GM19455 (cell line): ENCODE data around the gene ATP11A.
"Not testable (repeated sequence)": the region's sequence is repeated elsewhere in the genome, so short reads cannot be mapped to it uniquely, and the experiment has no call there.

Source experiments
- ATAC-seq: cut with Tn5 transposase; IDR thresholded peaks from one replicate; pipeline ENCODE4 v1.9.1; 2021; ENCODE audit not compliant: unreplicated experiment

The ATP11A gene

GRCh38 chr13:112833551-112834257 lies 143.9 kb downstream of the ATP11A start:
- no peak for ATAC-seq

GRCh38 chr13:112835344-112835743 lies 145.5 kb downstream of the ATP11A start:
- no peak for ATAC-seq

DNA sequence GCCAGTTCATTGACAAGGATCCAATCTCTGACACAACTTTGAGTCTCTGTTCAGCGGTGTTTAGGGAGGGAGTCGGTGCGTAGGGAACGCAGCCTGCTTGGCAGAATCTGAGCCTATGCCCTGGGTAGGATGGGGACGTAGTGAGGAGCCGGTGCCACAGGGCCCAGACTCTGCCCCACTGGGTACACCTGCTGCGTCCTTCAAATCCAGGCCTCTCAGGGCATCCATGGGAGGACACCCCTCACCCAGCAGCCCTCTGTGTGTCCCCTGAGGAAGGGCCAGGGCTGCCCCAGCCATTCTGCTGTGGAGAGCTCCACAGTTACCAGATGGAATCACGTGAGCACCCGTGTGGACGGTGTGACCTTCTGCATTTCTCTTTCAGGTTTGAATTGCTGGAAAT lies 146.0 kb downstream of the ATP11A start:
- no peak for ATAC-seq

GRCh38 chr13:112836940-112837339 lies 147.1 kb downstream of the ATP11A start:
- ATAC-seq: no peak

- ATAC-seq: no peak
Observed at GRCh38 chr13:112837371-112838037, 147.7 kb downstream of the ATP11A start.

GRCh38 chr13:112838038-112838841 lies 148.4 kb downstream of the ATP11A start:
- no peak for ATAC-seq

- ATAC-seq: no peak
Observed at GRCh38 chr13:112838842-112839117, 148.9 kb downstream of the ATP11A start.

DNA sequence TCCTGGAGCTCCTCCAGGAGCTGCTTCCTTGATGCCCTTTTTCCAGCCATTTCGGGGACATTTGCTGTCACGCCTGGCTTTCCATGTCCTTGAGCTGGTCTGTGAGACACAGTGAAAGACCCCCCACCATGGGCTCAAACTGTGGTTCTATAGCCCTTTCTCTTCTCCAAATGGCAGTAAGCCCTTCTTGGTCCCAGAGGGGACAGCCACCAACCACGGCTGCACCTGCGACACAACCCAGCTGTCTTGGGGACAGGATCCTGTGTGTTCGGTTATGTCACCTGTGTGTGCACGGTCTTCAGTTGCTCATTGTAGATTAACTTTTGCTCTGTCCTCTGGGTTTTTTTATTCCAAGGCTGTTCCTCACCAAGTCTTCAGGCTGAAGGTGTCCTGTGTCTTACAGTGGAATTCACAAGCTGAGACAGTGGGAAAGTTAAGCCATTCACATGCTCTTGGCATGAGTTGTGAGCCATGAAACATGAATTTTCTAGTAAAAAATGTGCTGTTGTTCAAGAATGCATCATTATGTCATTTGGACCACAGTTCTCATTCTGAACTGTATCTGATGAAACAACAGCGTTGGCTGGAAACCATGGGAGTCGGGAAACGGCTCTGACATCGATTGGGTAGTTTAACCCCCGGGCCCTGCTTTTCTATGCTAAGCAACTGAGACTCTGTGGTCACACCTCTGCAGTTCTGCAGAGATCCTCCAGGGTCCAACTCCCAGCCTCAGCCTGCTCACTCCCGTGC lies 149.7 kb downstream of the ATP11A start:
- ATAC-seq: no peak

GRCh38 chr13:112840472-112841302 lies 150.8 kb downstream of the ATP11A start:
- ATAC-seq: no peak

DNA sequence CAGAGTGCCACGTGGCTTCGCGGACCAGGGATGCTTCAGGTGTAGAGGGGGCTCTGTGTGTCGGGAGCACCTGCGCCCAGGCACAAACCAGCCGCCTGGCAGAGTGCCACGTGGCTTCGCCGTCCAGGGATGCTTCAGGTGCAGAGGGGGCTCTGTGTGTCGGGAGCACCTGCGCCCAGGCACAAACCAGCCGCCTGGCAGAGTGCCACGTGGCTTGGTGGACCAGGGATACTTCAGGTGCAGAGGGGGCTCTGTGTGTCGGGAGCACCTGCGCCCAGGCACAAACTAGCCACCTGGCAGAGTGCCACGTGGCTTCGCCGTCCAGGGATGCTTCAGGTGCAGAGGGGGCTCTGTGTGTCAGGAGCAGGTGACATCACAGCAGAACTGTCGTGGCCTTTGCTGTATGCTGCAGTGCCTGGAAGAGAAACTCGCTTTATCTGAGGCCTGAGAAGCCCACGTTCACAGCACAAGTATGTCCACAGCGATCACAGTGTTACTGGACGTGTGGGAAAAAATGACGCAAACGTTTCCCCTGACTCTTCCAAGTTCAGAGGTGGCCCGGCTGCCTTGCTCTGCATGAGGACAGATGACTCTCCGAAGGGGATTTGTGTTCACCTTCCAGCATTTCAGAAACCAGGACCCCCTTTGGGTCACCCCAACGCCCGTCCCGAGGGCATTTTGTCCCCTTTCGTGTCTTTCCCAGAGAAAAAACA lies 151.6 kb downstream of the ATP11A start:
- not testable (repeated sequence) for ATAC-seq

DNA sequence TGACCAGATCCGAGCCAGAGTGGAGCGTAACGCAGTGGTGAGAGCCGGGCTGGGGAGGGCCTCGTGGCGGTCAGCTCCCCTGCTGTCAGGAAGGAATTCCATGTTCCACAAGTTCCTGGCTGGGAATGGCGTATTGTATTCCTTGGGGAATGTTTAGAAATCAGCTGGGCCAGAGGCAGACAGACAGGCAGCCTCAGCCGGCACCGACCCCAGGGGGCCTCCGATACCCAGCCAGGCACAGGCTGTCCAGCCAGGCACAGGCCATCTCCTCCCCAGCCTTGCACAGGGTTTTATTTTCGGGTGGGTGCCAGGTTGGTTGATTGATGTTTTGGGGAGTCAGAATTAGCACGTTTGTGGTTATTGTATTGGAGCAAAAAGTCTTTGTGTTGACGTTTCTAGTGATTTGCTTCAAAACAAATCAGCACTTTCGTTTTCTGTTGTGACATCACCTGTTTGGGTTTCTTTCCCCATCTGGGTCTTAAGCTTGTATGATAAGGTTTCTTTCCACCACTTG lies 152.6 kb downstream of the ATP11A start:
- no peak for ATAC-seq

GRCh38 chr13:112842931-112843391 lies 153.1 kb downstream of the ATP11A start:
- ATAC-seq: no peak

DNA sequence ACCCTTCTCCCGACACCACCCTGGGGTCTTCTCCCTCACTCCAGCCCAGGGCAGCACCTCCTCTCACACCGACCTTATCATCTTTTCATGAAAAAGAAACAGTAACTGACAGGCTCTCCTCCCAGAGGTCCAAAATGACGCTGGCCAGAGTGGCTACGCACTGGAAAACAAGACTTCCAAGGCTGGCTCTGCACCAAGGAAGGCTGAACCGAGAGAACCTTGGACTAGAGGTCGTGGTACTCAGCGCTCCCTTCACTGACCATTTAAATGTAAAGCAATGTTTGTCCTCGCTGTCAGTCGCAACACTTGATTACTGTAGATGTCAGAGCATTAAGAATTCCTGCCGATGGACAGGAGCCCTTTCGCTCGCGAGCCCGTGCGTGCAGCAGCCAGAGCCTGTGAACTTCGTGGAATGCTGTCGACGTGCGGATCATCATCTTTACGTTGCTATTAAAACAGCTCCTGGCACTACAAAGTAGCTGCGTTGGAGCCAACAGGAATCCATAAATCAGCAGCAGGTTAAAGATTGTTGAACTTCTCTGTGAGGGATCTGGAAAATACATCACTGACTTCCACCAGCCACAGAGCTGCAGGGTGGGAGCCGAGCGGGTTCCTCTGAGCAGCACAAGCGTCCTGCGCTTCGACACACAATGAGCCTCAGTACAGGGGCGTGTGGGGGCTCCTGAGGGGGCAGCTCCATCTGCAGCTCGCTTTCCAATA lies 153.7 kb downstream of the ATP11A start:
- ATAC-seq: no peak

DNA sequence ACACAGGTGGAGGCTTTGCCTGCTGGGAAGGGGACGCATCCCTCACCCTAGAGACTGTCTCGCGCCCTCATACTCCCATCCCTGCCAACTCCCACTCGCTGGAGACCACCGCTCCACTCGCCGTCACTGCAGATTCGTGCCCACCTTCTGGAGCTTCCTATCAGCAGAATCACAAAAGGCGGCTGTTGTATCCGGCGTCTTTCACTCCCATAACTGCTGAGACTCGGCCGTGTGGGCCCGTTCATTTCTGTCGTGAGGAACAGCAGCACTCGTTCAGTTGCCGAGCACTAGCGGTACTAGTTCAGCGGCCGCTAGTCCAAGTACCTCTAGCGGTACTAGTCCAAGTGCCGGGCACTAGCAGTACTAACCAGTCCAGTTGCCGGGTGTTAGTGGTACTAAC lies 154.6 kb downstream of the ATP11A start:
- no peak for ATAC-seq

DNA sequence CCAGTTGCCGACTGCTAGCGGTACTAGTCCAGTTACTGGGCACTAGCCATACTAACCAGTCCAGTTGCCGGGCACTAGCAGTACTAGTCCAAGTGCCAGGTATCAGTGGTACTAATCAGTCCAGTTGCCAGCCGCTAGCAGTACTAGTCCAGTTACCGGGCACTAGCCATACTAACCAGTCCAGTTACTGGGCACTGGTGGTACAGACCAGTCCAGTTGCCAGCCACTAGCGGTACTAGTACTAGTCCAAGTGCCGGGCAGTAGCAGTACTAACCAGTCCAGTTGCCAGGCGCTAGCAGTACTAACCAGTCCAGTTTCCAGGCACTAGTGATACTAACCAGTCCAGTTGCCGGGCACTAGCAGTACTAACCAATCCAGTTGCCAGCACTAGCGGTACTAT lies 155.0 kb downstream of the ATP11A start:
- ATAC-seq: no peak

DNA sequence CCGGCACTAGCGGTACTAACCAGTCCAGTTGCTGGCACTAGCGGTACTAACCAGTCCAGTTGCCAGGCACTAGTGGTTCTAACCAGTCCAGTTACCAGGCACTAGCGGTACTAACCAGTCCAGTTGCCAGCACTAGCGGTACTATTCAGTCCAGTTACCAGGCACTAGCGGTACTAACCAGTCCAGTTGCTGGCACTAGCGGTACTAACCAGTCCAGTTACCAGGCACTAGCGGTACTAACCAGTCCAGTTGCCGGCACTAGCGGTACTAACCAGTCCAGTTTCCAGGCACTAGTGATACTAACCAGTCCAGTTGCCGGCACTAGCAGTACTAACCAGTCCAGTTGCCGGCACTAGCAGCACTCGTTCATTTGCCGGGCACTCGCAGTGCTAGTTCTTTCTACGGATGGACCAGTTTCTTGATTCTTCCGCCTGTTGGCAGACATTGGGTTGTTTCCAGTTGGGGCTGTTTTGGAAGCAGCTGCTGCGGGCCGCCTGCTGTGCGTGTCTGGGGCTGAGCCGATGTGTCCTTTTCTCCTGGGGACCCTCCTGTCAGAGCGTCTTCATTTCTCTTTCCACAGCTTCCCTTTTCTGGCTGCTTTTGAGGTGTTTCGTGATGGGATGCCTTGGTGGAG lies 155.8 kb downstream of the ATP11A start:
- ATAC-seq: no peak

DNA sequence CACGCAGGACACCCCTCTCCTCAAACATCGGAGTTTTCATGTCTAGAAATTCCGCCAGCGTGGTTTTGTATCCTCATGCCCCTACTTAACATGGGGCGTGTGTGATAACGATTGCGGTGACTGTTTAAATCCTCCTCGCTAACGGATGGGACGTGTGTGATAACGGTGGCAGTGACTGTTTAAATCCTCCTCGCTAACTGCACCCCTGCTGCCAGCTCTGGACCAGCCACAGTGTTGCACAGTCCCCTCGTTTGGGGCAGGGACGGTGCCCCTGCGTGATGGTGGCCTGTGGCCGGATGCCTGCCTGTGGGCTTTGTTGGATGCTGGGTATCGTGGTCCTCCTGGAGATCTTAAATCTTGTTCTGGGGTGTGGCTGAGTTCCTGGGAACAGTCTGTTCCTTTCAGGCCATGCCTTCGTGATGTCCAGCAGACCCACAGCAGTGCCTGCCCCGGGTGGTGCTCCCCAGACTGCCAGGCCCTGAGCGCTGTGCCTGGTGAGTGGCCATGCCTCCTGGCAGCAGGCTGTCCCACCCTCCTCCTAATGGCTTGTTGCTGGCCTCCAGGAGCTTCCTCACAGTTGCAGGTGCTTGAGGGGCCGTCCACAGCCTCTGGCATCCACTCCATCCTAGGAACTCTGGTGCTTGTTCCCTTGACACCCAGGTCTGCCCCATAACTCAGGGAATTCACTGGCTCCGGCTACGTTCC lies 156.7 kb downstream of the ATP11A start:
- no peak for ATAC-seq

DNA sequence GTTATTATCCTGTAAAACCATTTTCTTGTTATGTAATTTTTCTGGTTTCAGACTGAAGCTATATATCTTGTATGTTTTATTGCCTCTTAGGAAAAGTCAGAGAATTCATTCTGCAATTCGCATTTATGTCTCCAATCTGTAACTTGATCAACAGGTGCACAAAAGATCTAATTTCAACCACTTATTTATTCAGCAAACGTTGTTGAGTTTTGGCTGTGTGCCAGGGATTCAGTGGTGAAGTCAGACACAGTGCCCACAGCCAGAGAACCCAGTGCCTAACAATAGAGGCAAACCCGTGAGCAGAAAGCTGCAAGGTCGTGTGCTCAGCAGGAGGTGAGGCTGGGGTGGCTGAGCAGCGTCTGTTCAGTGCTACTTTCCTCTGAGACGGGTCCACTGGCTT lies 159.7 kb downstream of the ATP11A start:
- no peak for ATAC-seq
